ENCODE data around the gene SLMAP.

- no peak for TF ChIP-seq MAX (IDR thresholded peaks at IDR 0.05)
- no peak for TF ChIP-seq YY1 (IDR thresholded peaks at IDR 0.05; ENCODE audit: low read depth)
- TF ChIP-seq NFIC (IDR thresholded peaks at IDR 0.05): no peak
- no peak for TF ChIP-seq CEBPB (IDR thresholded peaks at IDR 0.05)
- no peak for TF ChIP-seq EP300 (IDR thresholded peaks at IDR 0.05; ENCODE audit: borderline replicate concordance)
- no peak for TF ChIP-seq CREB1 (IDR thresholded peaks at IDR 0.05; ENCODE audit: low read depth)
- TF ChIP-seq EGR1 (IDR thresholded peaks at IDR 0.05): no peak
- TF ChIP-seq, protein P1, sequence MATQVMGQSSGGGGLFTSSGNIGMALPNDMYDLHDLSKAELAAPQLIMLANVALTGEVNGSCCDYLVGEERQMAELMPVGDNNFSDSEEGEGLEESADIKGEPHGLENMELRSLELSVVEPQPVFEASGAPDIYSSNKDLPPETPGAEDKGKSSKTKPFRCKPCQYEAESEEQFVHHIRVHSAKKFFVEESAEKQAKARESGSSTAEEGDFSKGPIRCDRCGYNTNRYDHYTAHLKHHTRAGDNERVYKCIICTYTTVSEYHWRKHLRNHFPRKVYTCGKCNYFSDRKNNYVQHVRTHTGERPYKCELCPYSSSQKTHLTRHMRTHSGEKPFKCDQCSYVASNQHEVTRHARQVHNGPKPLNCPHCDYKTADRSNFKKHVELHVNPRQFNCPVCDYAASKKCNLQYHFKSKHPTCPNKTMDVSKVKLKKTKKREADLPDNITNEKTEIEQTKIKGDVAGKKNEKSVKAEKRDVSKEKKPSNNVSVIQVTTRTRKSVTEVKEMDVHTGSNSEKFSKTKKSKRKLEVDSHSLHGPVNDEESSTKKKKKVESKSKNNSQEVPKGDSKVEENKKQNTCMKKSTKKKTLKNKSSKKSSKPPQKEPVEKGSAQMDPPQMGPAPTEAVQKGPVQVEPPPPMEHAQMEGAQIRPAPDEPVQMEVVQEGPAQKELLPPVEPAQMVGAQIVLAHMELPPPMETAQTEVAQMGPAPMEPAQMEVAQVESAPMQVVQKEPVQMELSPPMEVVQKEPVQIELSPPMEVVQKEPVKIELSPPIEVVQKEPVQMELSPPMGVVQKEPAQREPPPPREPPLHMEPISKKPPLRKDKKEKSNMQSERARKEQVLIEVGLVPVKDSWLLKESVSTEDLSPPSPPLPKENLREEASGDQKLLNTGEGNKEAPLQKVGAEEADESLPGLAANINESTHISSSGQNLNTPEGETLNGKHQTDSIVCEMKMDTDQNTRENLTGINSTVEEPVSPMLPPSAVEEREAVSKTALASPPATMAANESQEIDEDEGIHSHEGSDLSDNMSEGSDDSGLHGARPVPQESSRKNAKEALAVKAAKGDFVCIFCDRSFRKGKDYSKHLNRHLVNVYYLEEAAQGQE (IDR thresholded peaks at IDR 0.05; ENCODE audit: low read depth): no peak
- no peak for TF ChIP-seq FOXM1 (IDR thresholded peaks at IDR 0.05; ENCODE audit: borderline replicate concordance, low read depth)
- no peak for TF ChIP-seq USF1 (IDR thresholded peaks at IDR 0.05)
Observed at GRCh38 chr3:57923101-57923500, 167.0 kb downstream of the SLMAP start.
